ENCODE results near the gene FOXJ3. TPM values are rescaled to one million over a fixed set of nuclear protein-coding genes. Genes with fewer than 3 reads are reported as not detected.

Gene FOXJ3
- total RNA-seq, 1 donor from 2014 or later = 17.2 TPM

DNA sequence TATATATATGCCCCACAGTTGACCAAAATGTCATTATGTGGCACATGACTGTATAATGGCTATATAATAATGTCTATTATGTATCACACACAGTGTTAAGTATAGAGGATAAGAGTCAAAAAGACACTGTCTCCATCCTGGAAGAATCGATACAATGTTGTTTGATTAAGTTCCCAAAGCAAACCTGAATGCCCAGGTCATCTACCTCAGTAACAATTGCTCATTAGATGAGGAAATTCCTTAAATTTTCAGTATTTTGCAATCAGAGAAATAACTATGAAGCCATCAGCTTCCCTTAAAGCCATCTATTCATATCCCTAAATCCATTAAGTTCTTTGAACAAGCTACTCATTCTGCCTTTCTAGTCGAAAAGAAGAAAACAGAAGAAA lies 10.0 kb downstream of the FOXJ3 start:
- no peak overlapping the region for H3K4me3 ChIP-seq (ENCODE audit: low read depth, low read length)
- no peak for DNase-seq (ENCODE audit: low read depth)
- TF ChIP-seq, protein P1, sequence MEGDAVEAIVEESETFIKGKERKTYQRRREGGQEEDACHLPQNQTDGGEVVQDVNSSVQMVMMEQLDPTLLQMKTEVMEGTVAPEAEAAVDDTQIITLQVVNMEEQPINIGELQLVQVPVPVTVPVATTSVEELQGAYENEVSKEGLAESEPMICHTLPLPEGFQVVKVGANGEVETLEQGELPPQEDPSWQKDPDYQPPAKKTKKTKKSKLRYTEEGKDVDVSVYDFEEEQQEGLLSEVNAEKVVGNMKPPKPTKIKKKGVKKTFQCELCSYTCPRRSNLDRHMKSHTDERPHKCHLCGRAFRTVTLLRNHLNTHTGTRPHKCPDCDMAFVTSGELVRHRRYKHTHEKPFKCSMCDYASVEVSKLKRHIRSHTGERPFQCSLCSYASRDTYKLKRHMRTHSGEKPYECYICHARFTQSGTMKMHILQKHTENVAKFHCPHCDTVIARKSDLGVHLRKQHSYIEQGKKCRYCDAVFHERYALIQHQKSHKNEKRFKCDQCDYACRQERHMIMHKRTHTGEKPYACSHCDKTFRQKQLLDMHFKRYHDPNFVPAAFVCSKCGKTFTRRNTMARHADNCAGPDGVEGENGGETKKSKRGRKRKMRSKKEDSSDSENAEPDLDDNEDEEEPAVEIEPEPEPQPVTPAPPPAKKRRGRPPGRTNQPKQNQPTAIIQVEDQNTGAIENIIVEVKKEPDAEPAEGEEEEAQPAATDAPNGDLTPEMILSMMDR (conservative IDR thresholded peaks at IDR 0.05; ENCODE audit: low read depth, low read length) = no peak

DNA sequence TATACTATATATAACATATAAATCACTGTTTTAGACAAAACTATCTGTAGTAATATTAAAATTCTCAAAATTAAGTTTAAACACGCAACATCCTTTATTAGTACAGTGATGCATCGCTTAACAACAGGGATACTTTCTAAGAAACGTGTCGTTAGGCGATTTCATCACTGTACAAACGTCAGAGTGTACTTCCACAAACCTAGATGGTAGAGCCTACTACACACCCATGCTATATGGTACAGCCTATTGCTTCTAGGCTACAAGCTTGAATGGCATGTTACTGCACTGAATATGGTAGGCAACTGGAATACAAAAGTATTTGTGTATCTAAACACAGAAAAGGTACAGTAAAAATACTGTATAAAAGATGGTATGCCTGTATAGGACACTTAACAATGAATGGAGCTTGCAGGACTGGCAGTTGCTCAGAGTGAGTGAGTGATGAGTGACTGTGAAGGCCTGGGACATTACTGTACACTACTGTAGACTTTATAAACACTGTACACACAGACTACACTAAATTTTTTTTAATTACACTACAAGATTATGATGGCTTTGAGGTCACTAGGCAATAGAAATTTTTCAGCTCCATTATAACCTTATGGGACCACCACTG lies 10.5 kb downstream of the FOXJ3 start:
- TF ChIP-seq, protein P1 (conservative IDR thresholded peaks at IDR 0.05; ENCODE audit: low read depth, low read length) = no peak
- H3K4me3 ChIP-seq (ENCODE audit: low read depth, low read length) = no peak overlapping the region
- DNase-seq (ENCODE audit: low read depth) = no peak

- TF ChIP-seq, protein P1 (conservative IDR thresholded peaks at IDR 0.05; ENCODE audit: low read depth, low read length) = no peak
- H3K4me3 ChIP-seq (ENCODE audit: low read depth, low read length) = no peak overlapping the region
- DNase-seq (ENCODE audit: low read depth) = no peak
These were observed 11.5 kb downstream of the FOXJ3 start for GRCh38 chr1:42323551-42323950.

GRCh38 chr1:42322577-42322976 lies 12.5 kb downstream of the FOXJ3 start:
- no peak overlapping the region for H3K4me3 ChIP-seq (ENCODE audit: low read depth, low read length)
- TF ChIP-seq, protein P1 (conservative IDR thresholded peaks at IDR 0.05; ENCODE audit: low read depth, low read length) = no peak
- DNase-seq (ENCODE audit: low read depth) = no peak

DNA sequence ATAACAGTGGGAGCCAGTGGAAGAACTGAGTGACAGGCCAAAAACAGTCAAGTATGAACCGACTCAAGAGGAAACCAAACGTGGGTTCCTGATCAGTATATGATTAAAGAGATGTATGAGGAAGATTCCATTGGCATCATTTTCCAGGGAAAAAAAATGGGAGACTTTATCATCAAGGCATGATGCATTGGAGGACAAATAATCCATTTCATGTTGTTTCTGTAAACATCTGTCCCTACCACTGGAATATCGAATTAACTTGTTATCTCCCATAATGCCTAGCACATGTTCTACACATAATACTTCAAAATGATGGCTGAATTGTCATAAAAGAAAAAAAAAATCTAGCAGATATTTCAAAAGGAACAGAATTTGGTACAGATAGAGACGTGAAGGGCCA lies 13.3 kb downstream of the FOXJ3 start:
- no peak overlapping the region for H3K4me3 ChIP-seq (ENCODE audit: low read depth, low read length)
- TF ChIP-seq, protein P1 (conservative IDR thresholded peaks at IDR 0.05; ENCODE audit: low read depth, low read length) = no peak
- no peak for DNase-seq (ENCODE audit: low read depth)

DNA sequence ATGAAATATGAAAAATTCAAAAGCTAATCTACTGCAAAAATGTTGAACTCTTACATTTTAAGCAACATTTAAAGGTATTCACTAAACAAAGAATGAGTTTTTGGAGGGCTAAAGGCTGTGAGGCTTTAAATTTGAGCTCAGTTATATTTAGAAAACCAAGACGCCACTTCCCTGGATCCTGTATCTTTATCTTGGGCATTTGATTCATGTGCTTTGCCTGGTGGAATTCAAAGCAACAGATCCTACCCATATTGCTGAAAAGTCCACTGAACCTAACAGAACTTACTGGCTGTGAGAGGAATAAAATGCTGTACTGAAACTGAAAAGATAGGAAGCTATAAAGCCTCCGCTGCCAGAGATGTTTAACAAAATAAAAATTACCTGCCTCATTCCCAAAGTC lies 14.3 kb downstream of the FOXJ3 start:
- DNase-seq (ENCODE audit: low read depth) = no peak
- TF ChIP-seq, protein P1 (conservative IDR thresholded peaks at IDR 0.05; ENCODE audit: low read depth, low read length) = no peak
- no peak overlapping the region for H3K4me3 ChIP-seq (ENCODE audit: low read depth, low read length)

- H3K4me3 ChIP-seq (ENCODE audit: low read depth, low read length) = no peak overlapping the region
- TF ChIP-seq, protein P1 (conservative IDR thresholded peaks at IDR 0.05; ENCODE audit: low read depth, low read length) = no peak
- no peak for DNase-seq (ENCODE audit: low read depth)
These were observed 15.1 kb downstream of the FOXJ3 start for GRCh38 chr1:42319871-42320484.
